DND-41 (cell line): ENCODE measurements around the gene DNM3.

Experiments used
- CTCF ChIP-seq: IDR thresholded peaks from 2 replicates; pipeline ENCODE4 v1.5.1; 2012; ENCODE audit warnings: borderline replicate concordance, low read length, moderate library complexity, mild to moderate bottlenecking; ENCODE audit not compliant: poor library complexity, severe bottlenecking; ENCODE audit errors: extremely low read depth
- EZH2 ChIP-seq: IDR thresholded peaks from 3 replicates; pipeline ENCODE4 v1.6.1; 2012; ENCODE audit warnings: borderline replicate concordance, low read depth, mild to moderate bottlenecking, moderate library complexity, low read length, inconsistent platforms; ENCODE audit not compliant: severe bottlenecking

GRCh38 chr1:172185211-172185610 is 343.9 kb downstream of the DNM3 start:
- TF ChIP-seq CTCF = no peak
- no peak for TF ChIP-seq EZH2
